Measurements from ENCODE around the gene THRA. TPM values are rescaled to one million over a fixed set of nuclear protein-coding genes. Genes with fewer than 3 reads are reported as not detected.

The THRA gene
- total and polyA plus RNA-seq, 2 donors from 2014 or later = 40.8 to 63.9 TPM

DNA sequence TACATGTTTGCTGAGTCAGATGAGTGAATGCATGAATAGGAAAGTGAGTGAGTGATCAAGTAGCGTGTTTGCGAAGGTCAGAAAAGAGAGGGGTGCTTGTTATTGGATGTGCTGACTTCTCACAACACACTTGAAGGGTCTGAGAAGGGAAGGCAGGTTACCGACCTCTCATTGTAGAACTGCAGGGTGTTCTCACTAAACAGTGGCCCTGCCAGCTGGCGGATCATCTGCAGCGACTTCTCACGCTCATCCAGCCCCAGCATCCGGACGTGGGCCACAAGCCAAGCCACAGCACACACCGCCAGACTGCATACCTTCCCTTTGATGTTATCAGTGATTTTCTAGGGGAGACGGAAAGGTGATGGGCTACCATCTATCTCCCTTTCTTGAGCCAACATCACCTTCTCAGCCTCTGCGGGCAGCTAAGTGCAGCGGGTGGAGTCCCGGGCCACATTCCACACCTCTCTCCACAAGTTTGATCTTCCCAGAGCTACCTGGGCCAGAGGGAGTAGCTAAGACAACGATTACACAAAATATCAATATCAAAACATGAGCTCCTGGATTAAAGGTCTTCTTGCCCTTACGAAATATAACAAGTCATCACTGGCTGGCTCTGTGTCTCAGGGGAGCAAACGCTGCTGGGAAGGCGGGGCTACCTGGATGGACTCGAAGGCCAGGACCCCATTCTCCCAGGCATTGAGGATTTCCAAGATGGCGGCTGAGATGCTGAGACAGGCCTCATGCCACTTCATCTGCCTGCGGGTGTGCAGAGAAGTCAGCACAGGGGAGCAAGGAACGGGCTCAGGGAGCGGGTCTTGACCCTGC is 36.6 kb upstream of the THRA start:
- Histone ChIP-seq H3K27ac (ENCODE audit: low read depth in 2 of 2, low read length in 2 of 2) (no peak overlapping the region), H3K27me3 (ENCODE audit: control insufficient read depth, insufficient read depth, low read length) (no peaks in the 10 kb centered on the region), H3K4me1 (ENCODE audit: control insufficient read depth in 2 of 3, insufficient read depth in 2 of 3, low read depth in 1 of 3, low read length in 3 of 3) (peaks cover 0 to 3% (median 0%) of the 10 kb centered on the region in 3 donors), H3K4me3 (ENCODE audit: low read length in 3 of 3) (no peak overlapping the region), H3K9me3 (ENCODE audit: control insufficient read depth in 2 of 3, insufficient read depth in 1 of 3, low read length in 3 of 3) (no peaks in the 10 kb centered on the region), H3K36me3 (ENCODE audit: control insufficient read depth in 2 of 3, insufficient read depth in 3 of 3, low read length in 3 of 3) (peaks cover 9 to 55% (median 38%) of the 10 kb centered on the region in 3 donors), H3K9ac (ENCODE audit: low read length in 3 of 3) (no peak overlapping the region)
- DNase-seq (no peak), FAIRE-seq (no peak)
- TF ChIP-seq, protein P1, sequence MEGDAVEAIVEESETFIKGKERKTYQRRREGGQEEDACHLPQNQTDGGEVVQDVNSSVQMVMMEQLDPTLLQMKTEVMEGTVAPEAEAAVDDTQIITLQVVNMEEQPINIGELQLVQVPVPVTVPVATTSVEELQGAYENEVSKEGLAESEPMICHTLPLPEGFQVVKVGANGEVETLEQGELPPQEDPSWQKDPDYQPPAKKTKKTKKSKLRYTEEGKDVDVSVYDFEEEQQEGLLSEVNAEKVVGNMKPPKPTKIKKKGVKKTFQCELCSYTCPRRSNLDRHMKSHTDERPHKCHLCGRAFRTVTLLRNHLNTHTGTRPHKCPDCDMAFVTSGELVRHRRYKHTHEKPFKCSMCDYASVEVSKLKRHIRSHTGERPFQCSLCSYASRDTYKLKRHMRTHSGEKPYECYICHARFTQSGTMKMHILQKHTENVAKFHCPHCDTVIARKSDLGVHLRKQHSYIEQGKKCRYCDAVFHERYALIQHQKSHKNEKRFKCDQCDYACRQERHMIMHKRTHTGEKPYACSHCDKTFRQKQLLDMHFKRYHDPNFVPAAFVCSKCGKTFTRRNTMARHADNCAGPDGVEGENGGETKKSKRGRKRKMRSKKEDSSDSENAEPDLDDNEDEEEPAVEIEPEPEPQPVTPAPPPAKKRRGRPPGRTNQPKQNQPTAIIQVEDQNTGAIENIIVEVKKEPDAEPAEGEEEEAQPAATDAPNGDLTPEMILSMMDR (IDR thresholded peaks at IDR 0.05; ENCODE audit: borderline replicate concordance, extremely low read depth, insufficient read depth) = no peak
- intact Hi-C loops (cut with DNase I) = no loop called here

GRCh38 chr17:40026816-40027613 is 35.8 kb upstream of the THRA start:
- Histone ChIP-seq H3K9ac (ENCODE audit: low read length in 3 of 3) (no peak overlapping the region), H3K4me3 (ENCODE audit: low read length in 3 of 3) (no peak overlapping the region), H3K9me3 (ENCODE audit: control insufficient read depth in 2 of 3, insufficient read depth in 1 of 3, low read length in 3 of 3) (no peaks in the 10 kb centered on the region), H3K4me1 (ENCODE audit: control insufficient read depth in 2 of 3, insufficient read depth in 2 of 3, low read depth in 1 of 3, low read length in 3 of 3) (peaks cover 0 to 9% (median 0%) of the 10 kb centered on the region in 3 donors), H3K36me3 (ENCODE audit: control insufficient read depth in 2 of 3, insufficient read depth in 3 of 3, low read length in 3 of 3) (peaks cover 9 to 58% (median 41%) of the 10 kb centered on the region in 3 donors), H3K27me3 (ENCODE audit: control insufficient read depth, insufficient read depth, low read length) (no peaks in the 10 kb centered on the region), H3K27ac (ENCODE audit: low read depth in 2 of 2, low read length in 2 of 2) (peak overlapping the region in 1 of 2 donors; percentile 13)
- FAIRE-seq = no peak
- TF ChIP-seq, protein P1 (IDR thresholded peaks at IDR 0.05; ENCODE audit: borderline replicate concordance, extremely low read depth, insufficient read depth) = peak; percentile 89
- intact Hi-C loops (cut with DNase I) = no loop called here
- peak; percentile 81 to 92 (median 83) for DNase-seq

DNA sequence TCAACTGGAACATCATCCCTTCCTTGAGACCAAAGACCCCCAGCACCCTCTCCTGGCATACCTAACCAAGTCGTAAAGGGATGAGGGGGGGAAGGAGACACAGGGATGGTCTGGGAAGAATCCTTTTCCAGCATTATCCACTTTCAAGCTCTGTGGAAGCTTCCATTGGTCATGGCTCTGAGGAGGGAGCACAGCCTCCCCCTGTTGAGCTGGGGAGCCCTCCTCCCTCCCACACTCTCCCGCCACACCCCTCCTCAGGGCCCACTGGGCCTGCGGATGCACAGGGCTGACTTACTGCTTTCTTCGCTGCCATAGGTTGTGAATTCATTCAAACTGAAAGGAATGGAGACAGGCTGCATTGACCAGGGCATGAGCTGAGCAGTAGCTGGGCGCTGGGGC is 35.2 kb upstream of the THRA start:
- intact Hi-C loops (cut with DNase I) = no loop called here
- H3K9ac ChIP-seq (ENCODE audit: low read length in 3 of 3) = no peak overlapping the region
- H3K4me3 ChIP-seq (ENCODE audit: low read length in 3 of 3) = no peak overlapping the region
- no peaks in the 10 kb centered on the region for H3K27me3 ChIP-seq (ENCODE audit: control insufficient read depth, insufficient read depth, low read length)
- TF ChIP-seq, protein P1 (IDR thresholded peaks at IDR 0.05; ENCODE audit: borderline replicate concordance, extremely low read depth, insufficient read depth) = no peak
- H3K27ac ChIP-seq (ENCODE audit: low read depth in 2 of 2, low read length in 2 of 2) = no peak overlapping the region
- DNase-seq = no peak
- peaks cover 0 to 10% (median 0%) of the 10 kb centered on the region in 3 donors for H3K4me1 ChIP-seq (ENCODE audit: control insufficient read depth in 2 of 3, insufficient read depth in 2 of 3, low read depth in 1 of 3, low read length in 3 of 3)
- no peaks in the 10 kb centered on the region for H3K9me3 ChIP-seq (ENCODE audit: control insufficient read depth in 2 of 3, insufficient read depth in 1 of 3, low read length in 3 of 3)
- peaks cover 9 to 58% (median 39%) of the 10 kb centered on the region in 3 donors for H3K36me3 ChIP-seq (ENCODE audit: control insufficient read depth in 2 of 3, insufficient read depth in 3 of 3, low read length in 3 of 3)
- FAIRE-seq = no peak

All from kidney (tissue), 14 donors.